Measurements from ENCODE around the gene DGAT2L6.
"Not testable (repeated sequence)": the region's sequence is repeated elsewhere in the genome, so short reads cannot be mapped to it uniquely, and the experiment has no call there.

DNA sequence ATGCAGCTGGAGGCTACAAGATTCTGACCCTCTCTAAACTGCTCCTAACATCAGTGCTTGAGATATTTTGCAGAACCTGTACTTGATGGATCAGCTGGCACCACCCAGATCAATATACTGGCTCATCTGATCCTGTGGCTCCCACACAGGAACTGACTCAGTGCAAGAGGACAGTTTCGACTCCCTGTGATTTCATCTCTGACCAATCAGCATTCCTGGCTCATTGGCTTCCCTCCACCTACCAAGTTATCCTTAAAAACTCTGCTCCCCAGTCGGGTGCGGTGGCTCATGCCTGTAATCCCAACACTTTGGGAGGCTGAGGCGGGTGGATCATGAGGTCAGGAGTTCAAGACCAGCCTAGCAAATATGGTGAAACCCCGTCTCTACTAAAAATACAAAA, 66.3 kb downstream of the DGAT2L6 start:
- not testable (repeated sequence) for TF ChIP-seq POLR2A (IDR thresholded peaks at IDR 0.05; ENCODE audit: low read depth, low read length); RAD21 (IDR thresholded peaks at IDR 0.05; ENCODE audit: insufficient read depth, low read depth, low read length); TAF1 (IDR thresholded peaks at IDR 0.05; ENCODE audit: borderline replicate concordance, low read depth, low read length); MYC (IDR thresholded peaks at IDR 0.05; ENCODE audit: insufficient read depth, insufficient read length, insufficient replicate concordance, low read length, severe bottlenecking); JUND (IDR thresholded peaks at IDR 0.05; ENCODE audit: low read depth, low read length); MTA3 (IDR thresholded peaks at IDR 0.05; ENCODE audit: borderline replicate concordance, low read length); SMC3 (IDR thresholded peaks at IDR 0.05; ENCODE audit: borderline replicate concordance, low read length)
- TF ChIP-seq, protein P1, sequence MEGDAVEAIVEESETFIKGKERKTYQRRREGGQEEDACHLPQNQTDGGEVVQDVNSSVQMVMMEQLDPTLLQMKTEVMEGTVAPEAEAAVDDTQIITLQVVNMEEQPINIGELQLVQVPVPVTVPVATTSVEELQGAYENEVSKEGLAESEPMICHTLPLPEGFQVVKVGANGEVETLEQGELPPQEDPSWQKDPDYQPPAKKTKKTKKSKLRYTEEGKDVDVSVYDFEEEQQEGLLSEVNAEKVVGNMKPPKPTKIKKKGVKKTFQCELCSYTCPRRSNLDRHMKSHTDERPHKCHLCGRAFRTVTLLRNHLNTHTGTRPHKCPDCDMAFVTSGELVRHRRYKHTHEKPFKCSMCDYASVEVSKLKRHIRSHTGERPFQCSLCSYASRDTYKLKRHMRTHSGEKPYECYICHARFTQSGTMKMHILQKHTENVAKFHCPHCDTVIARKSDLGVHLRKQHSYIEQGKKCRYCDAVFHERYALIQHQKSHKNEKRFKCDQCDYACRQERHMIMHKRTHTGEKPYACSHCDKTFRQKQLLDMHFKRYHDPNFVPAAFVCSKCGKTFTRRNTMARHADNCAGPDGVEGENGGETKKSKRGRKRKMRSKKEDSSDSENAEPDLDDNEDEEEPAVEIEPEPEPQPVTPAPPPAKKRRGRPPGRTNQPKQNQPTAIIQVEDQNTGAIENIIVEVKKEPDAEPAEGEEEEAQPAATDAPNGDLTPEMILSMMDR (IDR thresholded peaks at IDR 0.05 in 2 of 3, conservative IDR thresholded peaks at IDR 0.05 in 1 of 3; ENCODE audit: control insufficient read depth in 2 of 3, extremely low read depth in 1 of 3, insufficient read depth in 1 of 3, low read depth in 3 of 3, low read length in 3 of 3): not testable (repeated sequence)
- TF ChIP-seq, protein P2, sequence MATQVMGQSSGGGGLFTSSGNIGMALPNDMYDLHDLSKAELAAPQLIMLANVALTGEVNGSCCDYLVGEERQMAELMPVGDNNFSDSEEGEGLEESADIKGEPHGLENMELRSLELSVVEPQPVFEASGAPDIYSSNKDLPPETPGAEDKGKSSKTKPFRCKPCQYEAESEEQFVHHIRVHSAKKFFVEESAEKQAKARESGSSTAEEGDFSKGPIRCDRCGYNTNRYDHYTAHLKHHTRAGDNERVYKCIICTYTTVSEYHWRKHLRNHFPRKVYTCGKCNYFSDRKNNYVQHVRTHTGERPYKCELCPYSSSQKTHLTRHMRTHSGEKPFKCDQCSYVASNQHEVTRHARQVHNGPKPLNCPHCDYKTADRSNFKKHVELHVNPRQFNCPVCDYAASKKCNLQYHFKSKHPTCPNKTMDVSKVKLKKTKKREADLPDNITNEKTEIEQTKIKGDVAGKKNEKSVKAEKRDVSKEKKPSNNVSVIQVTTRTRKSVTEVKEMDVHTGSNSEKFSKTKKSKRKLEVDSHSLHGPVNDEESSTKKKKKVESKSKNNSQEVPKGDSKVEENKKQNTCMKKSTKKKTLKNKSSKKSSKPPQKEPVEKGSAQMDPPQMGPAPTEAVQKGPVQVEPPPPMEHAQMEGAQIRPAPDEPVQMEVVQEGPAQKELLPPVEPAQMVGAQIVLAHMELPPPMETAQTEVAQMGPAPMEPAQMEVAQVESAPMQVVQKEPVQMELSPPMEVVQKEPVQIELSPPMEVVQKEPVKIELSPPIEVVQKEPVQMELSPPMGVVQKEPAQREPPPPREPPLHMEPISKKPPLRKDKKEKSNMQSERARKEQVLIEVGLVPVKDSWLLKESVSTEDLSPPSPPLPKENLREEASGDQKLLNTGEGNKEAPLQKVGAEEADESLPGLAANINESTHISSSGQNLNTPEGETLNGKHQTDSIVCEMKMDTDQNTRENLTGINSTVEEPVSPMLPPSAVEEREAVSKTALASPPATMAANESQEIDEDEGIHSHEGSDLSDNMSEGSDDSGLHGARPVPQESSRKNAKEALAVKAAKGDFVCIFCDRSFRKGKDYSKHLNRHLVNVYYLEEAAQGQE (IDR thresholded peaks at IDR 0.05; ENCODE audit: low read depth, low read length): not testable (repeated sequence)

All from GM12878 (cell line).